HG03280 (cell line): ENCODE measurements around the gene CD276.
"Not testable (repeated sequence)": the region's sequence is repeated elsewhere in the genome, so short reads cannot be mapped to it uniquely, and the experiment has no call there.

ENCODE experiments used
- ATAC-seq: cut with Tn5 transposase; IDR thresholded peaks from one replicate; pipeline ENCODE4 v1.9.1; 2021; ENCODE audit warnings: mild to moderate bottlenecking, moderate library complexity; ENCODE audit not compliant: unreplicated experiment

CD276 gene

DNA sequence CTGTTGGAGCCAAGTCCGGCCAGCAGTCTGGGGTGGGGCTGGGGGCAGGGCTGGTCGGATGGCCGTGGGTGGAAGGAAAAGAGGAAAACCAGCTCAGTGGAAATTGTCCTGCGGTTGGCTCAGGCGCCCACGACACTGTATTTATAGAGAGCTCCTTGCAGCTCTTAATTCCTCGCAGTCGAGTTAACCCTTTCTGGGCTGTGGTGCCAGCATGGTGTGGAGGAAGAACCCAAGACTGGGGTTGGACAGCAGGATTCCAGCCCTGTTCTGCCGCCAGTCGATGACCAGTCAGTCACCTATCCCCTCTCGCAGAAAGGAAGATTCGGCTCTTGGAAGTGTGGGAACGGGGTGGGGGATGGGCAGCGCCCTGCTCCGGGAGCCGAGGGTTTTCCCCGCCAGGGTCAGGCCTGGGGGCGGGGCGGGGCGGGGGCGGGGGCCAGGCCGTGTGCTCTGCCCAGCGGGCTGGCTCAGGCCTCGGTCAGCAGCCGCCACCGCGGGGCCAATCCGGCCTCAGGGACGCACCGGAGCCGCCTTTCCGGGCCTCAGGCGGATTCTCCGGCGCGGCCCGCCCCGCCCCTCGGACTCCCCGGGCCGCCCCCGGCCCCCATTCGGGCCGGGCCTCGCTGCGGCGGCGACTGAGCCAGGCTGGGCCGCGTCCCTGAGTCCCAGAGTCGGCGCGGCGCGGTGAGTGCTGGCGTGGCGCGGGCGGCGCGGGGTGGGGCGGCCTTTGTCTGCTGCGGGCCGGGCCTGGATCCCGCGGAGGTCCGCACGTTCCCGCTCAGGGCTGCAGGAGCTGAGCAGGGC is at the start of gene CD276:
TSS of gene CD276 (plus strand) at position 607 of the 804 bp plus-strand sequence. CDS start 15,257 bp downstream, outside the sequence.
- ATAC-seq = no peak

DNA sequence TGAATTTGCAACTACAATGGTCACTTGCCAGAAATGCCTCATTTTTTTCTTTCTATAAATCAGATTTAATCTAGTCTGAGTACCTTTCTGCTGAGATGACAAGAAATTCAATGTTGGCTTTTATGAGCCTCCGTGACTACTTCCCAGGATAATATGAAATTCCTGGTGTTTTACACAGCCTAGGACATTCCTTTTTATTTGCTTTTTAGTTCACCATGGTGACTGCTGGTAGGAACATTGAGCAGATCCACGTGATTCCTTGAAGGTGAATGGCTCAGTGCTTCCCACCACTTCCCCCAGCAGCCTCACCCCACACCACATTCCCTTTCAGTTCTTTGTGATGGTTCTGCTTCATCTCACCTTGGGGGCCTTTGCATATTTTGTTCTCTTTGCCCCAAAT is 46.7 kb upstream of the CD276 start:
- ATAC-seq = no peak

DNA sequence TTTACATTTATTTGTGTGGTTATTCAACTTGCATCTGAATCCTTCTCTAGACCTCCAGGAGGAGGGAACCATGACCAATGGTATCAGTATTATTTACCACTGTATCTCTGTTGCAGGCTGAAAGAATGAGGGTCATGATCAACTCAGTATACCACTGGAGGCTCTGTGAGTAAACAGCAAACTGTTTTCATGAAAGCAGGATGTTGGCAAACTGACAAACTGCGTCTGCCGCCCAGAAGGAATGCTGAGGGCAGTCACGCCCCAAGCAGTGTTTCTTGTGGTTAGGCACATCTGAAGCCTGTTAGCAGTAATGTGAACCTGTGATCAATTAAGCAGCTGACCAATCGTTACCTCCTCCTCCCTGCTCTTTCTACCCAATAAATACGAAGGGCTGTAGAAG is 44.7 kb upstream of the CD276 start:
- not testable (repeated sequence) for ATAC-seq

DNA sequence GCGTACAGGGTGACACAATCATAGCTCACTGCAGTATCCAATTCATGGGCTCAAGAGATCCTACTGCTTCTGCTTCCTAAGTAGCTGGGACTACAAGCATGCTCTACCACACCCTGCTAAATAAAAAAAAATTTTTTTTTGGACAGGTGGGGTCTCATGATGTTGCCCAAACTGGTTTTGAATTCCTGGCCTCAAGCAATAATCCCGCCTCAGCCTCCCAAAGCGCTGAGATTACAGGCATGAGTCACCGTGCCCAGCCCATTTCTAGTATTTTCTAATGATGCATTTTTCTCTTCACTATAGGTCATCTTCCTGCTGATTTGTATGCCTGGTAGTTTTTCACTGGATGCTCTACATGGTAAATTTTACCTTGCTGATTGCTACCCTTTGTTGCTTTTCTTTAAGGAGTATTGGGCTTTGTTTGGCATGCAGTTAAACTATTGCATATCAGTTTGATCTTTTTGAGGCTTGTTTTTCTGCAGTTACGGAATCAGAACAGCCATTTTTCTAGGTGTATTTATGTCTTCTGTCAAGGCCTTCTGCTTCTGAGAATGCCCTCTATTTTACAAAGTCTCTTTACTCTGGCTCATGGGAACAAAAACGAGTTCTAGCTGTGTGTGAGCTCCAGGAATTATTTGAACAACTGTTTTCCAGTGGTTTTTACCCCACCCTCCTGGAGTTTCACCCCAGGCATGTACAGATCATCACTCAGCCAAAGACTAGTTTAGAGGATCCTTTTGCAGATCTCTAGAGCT is 36.7 kb upstream of the CD276 start:
- no peak for ATAC-seq

DNA sequence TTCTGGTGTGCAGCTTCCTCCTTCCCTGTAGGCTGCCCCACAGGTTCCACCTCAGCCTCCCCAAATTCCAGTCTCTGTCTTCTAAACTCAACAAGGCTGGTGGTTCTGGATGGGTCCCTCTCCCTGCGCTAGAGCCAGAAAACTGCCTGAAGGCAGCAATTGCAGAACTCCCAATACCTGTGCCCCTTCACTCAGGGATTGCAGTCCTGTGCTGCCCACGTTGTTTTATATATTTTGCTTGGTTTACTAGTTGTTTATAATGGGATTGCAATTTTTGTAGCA is 36.2 kb upstream of the CD276 start:
- no peak for ATAC-seq

DNA sequence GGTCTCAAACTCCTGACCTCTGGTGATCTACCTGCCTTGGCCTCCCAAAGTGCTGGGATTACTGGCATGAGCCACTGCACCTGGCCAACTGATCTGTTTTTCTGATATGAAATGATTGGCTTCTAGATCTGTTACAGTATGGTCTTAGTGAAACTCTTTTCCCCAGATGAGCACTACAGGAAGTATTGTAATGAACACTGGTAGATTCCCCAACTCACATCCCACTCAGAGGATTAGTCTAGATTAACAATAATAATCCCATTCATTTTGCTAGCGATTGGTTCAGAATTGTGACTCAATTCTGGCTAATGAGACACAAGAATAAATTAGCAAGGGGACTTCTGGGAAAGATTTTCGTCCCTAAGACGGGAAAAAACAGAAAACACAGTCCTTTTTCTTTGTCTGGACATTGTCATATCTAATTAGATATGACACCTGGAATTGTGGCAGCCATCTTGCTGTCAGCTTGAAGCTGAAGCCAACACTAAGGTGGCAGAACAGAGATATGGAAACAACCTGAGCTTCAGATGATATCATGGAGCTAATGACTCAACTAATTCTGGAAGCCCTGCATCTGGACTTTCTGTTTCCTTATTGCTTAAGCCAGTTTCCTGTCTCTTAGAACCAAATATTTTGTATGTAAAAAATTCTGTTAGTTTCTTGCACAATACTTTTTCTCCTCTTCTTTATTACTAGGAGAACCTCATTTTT is 33.6 kb upstream of the CD276 start:
- no peak for ATAC-seq

DNA sequence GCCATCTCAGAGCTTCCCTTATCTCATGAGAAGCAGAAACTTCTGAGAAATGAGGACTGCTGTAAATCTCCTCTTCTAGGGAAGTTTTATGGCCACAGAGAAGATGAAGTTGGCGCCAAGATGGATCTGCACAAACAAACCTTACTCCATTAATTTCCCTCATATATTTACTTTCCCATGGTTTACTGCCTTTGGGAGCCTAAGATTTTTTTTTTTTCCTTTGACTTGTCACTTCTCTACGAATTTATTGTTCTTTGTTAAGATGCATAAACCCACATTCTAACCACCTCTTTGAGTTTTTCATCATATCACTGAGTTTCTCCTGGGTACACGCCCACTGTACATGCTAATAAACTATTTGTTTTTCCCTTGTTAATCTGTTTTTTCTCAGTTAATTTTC is 29.5 kb upstream of the CD276 start:
- no peak for ATAC-seq

DNA sequence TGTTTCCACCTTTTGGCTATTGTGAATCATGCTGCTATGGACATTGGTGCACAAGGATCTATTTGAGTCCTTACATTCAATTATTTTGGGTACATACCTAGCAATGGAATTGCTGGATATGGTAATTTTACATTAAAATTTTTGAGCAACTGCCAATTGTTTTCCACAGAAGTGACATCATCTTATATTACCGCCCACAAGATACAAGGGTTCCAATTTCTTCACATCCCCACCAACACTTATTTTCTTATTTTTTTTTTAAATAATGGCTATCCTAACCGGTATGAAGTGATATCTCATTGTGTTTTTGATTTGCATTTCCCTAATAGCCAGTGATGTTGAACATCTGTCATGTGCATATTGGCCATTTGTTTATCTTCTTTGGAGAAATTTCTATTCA is 28.5 kb upstream of the CD276 start:
- no peak for ATAC-seq

DNA sequence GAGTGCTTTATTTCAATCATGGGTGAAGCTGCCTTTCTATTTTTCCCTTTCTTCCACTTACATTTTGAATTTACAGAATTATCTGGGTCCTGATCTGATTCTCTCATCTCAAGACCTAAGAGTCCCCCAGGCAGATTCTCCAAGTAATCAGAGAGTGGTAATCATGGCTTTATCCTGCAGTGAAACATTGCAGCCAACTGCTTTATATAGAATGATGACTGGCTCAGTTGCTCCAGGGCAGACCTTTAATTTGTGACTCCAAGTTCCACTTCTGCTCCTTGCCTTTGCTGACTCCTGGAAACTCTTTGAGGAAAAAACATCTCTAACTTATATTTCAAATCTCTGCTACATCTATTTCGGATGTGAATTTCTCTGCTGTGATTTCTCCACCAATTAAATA is 25.5 kb upstream of the CD276 start:
- ATAC-seq = no peak

DNA sequence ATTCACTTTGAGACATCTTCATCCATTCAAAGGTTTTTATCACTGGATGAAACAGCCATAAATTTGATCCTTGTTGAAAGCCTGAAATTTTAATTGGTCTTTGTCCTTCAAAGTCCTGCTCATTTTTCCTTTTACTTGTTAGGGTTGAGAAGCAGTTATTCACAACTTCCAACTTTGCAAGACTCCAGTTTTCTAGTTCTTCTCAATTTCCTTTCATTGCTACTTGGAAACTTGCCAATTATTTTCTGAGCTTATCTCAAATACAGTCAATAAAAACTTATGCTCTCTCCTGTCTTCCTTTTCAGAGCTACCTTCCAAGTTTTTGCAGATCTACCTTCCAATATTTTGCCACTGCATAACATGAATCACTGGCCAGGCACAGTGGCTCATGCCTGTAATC is 23.7 kb upstream of the CD276 start:
- ATAC-seq = no peak

DNA sequence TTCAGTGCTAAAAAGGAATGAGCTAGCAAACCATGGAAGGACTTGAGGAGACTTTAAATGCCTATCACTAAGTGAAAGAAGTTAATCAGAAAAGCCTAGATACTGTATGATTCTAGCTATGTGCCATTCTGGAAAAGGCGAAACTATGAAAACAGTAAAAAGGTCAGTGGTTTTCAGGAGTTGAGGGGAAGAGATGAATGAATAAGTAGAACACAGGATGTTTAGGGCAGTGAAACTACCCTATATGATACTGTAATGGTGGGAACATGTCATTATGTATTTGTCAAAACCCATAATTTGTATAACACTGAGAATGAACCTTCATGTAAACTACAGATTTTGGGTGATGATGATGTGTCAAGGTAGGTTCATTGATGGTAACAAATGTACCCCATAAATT is 9.6 kb upstream of the CD276 start:
- no peak for ATAC-seq

DNA sequence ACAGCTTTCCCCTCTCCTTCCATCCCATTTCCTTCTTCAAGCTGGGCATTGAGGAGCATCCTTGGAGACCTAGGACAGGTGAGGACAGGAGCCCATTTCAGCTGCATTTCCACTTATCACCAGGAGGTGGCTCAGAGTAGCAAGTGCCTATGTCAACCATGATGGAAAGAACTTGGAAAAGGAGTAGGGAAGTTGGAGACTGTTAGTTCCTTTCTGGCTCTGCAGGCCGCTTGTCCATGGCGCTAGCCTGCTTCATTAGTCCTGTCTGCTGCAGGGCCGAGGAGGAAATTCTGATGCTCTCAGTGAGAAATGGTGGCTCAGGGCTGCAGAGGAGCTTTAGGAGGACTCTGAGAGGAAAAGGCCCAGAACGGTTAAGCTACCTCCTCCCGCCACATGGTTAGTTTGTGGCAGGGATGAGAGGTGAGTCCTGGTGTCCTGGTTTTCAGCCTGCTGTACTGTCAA is 7.0 kb upstream of the CD276 start:
- ATAC-seq = no peak

DNA sequence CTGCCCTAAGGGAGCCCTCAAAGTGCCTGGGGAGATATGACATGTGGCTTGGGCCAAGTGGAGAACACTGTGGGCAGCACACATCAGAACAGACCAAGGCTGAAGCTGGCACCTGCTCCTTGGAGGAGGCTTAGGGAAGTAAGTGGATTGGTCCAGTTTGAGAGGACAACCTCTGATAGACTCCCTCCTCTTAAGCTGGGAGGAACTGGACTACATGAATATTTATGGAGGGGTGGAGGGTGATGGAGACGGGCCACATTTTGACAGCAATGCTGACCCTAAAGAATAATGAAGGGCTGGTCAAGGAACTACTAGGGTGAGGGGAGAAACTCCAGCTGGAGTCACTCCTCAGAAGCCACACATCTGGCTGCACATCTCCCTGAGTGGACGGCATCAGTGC is 6.5 kb upstream of the CD276 start:
- ATAC-seq = no peak

DNA sequence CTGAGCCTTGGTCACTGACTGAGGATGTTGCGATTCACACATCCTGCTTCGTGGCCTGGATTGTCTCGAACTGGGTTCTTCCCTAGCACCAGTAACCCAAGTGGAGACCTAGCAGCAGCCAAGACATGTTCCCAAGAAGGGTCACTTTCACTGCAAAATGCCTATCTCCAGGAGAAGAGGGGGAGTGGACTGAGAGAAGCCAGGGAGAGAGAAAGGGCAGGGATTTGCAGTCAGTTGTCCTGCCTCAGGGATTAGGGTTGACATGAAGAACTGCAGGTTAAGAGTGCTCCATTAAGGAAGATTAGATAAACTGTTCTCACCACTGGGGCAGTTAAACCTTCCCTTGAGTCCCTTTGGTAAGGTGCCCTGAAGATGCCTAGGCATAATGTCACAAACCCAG is 5.7 kb upstream of the CD276 start:
- ATAC-seq = no peak

DNA sequence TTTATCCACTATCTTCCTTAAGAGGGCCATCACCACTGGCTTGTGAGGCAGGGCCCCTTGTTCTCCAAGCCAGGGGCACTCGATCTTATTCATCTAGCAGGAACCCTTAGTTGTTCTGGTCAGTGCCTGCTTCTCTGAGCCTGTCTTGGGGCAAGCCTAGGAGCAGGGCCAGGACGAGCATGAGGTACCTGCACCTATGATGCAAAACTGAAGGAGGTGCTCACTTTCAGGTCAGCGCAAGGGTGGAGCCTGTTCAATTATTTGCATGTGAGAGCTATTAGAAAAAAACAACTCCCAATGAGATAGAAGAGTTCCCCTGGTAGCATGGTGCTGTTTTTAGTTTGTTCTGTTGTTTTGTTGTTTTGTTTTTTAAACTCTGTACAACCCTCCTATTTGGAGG is 5.0 kb upstream of the CD276 start:
- ATAC-seq = no peak

DNA sequence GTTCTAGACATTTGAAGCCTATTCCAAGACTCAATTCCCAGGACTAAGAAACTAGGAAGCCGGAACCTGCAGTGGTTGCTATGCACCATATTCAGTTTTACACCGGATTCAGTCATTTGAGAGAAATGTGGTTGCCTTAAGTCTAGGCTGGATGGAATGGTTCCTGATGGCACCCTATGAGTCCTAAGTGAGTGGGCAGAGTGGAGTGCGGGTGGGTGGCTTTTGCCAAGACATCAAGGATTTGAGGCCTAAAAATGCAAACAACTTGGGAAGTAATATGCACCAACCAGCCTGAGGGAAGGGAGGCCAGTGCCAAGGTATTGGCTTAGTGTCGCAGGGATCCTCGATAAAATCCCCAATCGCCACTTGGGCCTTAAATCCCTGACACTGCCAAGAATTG is 4.2 kb upstream of the CD276 start:
- ATAC-seq = no peak

DNA sequence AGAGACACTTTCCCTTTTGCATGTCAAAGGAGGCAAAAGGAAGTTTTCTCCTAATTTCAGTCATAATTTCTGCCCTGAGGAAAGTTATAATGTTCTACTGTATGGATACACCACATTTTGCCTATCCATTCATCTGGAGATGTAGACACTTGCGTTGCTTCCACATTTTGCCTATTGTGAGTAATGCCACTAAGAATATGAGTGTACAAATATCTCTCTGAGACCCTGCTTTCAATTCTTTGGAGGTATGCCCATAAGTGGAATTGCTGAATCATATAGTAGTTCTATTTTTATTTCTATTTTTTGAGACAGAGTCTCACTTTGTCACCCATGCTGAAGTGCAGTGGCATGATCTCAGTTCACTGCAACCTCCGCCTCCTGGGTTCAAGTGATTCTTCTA is 3.6 kb upstream of the CD276 start:
- ATAC-seq = no peak

DNA sequence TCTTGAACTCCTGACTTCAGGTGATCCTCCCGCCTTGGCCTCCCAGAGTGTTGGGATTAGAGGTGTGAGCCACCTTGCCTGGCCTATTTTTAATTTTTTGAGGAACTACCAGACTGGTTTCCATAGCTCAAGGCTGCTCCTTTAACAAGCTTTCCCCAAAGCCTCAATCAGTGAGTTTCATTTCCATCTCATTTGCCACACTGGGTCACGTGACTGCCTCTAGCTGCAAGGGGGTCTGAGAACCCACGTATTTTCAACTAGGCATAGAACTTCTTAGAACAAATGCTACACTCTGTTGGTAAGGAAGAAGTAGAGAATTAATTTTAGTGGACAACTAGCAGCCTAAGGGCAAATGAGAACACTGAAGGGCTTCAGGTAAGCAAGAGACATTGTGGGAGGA is 3.1 kb upstream of the CD276 start:
- no peak for ATAC-seq

DNA sequence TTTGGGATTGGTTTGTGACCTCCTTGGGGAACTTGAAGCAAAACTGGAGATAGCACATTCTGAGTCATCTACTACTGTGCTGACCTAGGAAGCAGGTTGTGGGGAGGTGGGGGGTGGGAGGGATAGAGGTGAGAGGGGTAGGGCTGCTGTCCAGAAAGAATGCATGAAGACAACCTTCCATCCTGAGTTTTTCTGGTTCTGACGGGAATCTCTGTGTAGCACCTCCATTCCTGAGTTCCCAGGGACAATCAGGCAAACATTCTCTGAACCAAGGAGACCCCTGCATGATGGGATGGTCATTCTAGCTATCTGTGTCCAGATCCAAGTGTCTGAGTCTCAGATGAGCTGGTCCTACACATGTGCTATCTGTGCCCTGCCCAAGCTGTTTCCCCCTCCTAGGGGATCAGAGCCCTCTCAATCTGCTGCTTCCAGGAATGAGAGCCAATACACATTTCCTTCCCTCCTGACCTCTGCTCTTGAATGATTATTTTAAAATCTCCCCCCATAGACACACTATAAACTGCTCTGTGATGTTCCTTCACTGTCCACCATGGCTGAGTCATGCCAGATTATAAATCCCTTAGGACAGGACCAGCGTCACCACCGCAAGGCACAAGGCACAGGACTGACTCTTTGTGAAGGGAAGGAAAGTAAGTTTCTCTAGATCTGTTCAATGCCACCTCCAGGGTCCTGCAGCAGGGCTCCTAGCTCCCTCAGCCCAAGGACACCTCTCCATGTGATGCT is 2.2 kb upstream of the CD276 start:
- no peak for ATAC-seq

DNA sequence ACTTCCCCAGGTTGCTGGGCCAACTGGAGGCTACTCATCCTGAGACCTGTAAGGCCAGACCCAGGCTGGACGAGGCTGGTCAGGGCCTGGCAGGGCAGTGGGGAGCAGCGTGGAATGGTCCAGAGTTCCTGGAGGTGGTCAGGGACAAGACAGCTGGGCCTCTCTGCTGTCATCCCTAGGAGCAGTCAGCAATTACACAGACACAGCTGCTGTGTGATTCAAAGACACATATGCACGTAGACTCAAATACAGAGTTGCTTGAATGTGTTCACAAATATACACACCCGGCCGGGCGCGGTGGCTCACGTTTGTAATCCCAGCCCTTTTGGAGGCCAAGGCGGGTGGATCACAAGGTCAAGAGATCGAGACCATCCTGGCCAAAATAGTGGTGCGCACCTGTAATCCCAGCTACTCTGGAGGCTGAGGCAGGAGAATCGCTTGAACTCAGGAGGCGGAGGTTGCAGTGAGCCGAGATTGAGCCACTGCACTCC is 1.5 kb upstream of the CD276 start:
- no peak for ATAC-seq

DNA sequence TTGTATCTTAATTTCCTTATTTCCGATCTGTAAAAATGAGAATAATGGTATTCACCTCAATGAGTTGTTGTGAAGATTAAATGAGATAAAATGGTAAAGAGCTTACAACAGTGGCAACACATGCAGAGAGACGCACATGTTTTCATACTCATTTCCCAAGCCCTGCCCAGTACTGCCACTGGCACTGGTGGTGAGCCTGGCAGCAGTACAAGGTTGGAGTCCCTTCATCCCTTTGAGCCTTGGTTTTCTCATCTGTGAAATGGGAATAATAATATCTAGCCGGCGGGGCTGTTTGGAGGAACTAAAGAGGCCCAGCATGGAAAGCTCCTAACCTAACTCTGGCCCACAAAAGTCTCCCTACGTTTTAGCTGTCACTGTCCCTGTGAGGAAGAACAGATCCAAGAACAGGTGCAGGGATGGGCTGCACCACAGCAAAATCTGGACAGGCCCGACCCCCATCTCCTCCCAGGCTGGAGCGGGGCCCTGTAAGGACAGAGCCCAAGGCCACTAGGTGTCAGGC is 866 bp upstream of the CD276 start:
- no peak for ATAC-seq
